ENCODE data around the gene KANSL1L.

DNA sequence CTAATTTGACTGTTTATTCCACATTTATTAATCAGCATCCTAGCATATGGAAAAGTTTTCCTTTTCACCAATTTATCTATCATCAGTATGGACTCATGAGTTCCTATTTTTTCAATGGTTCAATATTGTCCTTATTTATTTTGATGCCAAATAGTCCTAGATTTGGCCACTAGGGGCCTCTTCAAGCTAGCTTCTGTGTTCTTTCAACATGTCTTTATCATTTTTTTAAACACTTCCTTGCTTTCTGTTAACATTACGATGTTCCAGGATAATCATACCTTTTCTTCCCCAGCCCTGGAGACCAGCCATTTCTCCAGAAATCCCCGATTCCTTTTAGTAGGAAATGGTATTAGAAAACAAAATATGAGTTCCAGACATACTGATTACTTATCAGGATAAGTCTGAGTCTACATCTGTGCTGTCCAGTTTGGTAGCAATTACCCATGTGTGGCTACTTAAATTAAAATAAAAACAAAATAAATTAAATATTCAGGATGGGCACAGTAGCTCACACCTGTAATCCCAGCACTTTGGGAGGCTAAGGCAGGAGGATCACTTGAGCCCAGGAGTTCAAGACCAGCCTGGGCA, 98.2 kb downstream of the KANSL1L start:
- TF ChIP-seq, protein P1, sequence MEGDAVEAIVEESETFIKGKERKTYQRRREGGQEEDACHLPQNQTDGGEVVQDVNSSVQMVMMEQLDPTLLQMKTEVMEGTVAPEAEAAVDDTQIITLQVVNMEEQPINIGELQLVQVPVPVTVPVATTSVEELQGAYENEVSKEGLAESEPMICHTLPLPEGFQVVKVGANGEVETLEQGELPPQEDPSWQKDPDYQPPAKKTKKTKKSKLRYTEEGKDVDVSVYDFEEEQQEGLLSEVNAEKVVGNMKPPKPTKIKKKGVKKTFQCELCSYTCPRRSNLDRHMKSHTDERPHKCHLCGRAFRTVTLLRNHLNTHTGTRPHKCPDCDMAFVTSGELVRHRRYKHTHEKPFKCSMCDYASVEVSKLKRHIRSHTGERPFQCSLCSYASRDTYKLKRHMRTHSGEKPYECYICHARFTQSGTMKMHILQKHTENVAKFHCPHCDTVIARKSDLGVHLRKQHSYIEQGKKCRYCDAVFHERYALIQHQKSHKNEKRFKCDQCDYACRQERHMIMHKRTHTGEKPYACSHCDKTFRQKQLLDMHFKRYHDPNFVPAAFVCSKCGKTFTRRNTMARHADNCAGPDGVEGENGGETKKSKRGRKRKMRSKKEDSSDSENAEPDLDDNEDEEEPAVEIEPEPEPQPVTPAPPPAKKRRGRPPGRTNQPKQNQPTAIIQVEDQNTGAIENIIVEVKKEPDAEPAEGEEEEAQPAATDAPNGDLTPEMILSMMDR (IDR thresholded peaks at IDR 0.05; ENCODE audit: poor library complexity) = peak; percentile 53
- TF ChIP-seq EZH2phosphoT487 (IDR thresholded peaks at IDR 0.05; ENCODE audit: low read depth, severe bottlenecking, unreplicated experiment) = no peak
